Colon (tissue), 2 donors: Measurements from ENCODE around the gene SHF.

Experiments used
- FAIRE-seq: peaks from 2 replicates; lab custom pipeline; 2012; peaks lifted over from hg19 to GRCh38; lab: Jason Lieb, UNC
- donor health status: control.
- donor health status: control.

Gene SHF

DNA sequence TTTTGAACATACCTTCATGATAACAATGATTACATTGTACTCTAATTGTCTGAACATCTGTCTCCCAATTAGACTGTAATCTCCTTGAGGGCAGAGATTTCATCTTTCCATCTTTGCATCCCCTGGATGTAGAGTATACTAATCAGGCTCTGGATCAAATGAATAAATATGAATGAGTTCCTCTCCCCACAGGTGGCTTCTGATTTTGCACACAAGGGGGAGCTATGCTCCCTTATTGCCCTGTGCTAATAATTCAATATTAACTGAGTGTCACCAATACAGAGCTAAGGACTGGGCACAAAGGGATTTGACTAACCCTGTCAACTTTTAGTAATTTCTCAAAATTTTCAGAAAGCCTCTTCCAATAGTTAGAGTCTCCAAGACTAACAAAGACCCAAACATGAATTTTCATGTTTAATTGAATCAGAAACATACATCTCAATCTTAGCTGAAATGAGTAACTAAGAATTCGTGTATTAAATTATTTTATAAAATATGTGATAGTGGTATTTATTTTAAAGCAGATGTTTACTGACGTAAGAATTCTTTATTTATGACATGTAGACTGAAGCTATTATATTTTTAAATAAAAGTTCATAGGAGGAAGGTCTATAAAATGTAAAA lies 61.1 kb downstream of the SHF start:
- no peak for FAIRE-seq

DNA sequence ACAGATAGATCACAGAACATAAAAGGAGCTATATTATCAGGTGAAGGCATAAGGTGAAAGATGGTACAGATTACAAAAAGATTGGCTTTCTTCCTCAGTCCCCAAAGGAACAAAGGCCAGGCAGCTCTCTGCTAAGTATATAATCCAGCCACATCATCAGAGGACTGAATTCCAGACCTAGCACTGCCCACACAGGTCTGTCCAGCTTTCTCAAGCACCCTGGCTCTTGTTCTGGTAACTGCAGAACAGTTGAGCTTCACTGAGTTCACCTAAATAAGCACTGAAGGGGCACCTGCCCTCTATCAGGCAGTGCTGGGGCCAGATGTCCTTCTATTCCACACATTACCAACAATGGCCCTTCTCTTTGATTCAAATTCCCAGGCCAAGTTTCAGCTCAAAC lies 64.4 kb downstream of the SHF start:
- FAIRE-seq: no peak

DNA sequence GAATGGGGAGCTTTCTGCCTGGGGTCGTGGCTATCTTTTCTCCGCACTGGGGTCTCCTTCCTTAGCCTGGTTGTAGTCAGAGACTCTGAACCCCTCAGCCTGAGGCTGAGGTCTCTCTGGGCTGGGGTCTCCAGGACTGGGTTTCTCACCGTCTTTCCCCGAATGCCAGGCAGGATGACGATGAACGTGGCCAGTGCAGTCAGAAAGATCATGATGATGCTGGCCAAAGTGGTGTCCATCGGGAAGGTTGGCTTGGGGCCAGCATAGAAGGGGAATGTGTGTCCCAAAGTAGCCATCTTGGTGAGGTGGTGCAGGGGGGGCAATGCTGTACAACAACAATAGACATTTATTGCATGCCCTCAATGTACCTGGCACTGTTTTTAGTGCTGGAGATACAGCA lies 65.0 kb downstream of the SHF start:
- no peak for FAIRE-seq

DNA sequence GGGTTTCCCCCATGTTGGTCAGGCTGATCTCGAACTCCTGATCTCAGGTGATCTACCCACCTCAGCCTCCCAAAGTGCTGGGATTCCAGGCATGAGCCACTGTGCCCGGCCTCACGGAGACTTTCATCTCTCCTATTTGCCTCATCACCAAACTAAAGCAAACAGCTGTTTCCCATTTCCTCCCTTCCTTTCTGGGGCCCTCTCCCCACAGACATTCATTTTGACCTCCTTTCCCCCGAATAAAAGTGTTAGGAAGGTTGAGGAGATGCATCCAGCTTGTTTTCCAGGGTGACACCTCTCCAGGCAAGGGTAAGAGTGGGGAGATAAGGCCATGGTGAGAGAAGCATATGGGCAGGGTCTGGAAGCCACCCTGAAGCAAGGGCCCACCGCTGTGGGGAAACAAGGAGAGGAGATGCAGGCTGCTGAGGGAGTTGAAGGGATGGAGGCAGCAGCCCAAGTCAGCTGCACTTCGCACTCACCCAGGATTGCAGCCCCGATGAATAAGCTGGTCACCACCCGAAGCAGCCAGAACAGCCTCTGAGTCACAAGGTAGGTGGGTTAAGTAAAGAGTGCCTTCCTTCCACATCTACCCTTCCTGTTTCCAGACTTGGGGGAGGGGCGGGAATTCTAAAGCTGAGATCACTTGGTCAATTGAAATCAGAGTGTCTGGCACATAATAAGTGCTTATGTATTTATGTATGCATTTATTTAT lies 65.9 kb downstream of the SHF start:
- no peak for FAIRE-seq

DNA sequence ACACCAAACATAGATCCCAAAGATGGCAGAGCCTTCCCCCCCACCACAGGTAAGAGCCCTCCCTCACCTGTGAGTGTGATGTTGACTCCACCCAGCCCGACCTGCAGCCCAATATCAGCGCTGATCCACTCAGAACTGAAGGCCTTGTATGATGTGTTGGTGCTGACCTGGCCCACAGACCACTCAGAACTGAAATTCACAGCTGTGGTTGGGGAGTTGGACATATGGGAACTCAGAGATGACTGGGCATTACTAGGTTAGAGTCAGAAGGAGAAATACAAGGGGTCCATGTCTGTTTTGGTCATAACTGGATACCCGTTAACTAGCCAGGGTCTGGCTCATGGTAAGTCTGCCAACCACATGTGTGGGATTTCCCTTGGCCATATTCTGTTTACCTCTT lies 66.7 kb downstream of the SHF start:
- FAIRE-seq: no peak

DNA sequence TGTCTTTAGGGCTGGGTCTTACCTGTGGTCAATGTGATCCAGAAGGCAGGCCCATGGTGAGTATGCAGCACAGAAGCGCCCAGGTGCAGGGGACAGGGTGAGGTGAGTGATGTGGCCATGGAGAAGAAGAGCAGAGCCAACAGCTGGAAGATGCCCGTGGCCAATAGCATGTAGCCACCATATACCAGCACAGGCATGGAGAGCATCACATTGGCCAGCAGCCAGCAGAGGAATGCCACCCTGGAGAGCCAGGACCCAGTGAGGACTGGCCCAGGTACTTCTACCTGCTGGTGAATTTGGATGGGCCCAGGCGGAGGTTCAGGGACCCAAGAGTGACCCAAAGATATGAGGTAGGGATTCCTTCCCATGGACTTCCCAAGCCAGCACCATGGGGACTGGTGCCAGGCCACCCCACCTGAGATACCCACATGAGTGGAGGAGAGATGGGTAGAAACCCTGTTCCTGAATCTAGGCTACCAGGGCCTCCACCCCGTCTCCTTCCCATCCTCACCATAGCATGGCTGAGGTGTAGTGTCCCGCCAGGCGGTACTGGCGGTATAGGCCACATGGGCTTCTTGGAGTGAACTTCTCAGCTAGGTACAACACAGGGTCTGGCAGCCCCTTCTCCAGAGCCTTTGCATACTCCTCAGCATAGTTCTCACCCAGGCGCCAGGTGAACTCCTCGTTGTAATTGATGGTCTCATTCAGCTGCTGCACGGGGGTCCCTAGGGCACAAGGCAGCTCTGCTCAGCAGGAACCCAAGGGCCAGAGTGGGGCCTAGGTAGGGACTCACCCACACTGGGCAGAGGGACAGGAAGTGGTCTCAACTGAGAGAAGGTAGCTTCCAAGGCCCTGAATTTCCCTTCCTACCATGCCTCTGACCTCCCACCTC lies 67.4 kb downstream of the SHF start:
- no peak for FAIRE-seq

DNA sequence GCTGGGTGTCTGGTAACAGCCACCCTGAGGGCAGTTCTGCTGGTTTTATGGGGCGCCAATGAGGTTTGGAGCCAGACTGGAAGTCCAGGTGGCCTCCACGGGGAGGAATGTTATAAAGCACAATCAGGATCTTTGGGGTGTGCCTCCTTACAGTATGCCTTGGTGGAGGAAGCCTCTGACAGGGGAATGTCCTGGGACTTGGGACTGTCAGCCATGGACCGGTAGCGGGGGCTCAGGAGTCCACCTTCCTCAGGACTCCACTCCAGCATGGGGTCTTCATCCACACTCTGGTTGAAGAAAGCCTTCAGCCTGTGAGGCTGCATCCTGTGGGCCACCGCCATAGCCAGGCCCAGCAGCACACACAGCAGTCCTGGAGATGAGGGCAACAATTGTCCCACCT lies 68.8 kb downstream of the SHF start:
- FAIRE-seq: no peak

DNA sequence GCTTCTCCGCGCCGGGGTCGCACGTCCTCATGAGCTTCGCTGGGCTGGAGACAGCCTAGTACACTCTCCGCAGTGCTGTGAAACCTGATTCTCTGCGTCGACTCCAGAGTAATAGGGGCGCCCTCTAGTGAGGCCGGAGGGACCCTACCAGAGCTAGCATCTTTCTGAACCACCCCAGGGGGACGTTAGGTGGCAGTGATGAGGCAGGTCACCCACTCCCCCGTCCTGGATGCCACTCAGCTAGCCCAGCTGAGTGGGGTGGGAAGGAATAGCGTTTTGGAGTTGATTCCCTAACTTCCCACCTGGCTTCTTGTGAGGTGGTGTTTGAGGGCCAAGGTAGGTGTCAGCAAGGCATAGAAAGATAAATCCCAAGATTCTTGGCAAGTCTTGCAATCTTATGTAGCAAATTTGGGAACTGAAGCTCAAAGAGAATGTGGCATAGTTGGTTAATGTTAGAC lies 69.6 kb downstream of the SHF start:
- FAIRE-seq: no peak

DNA sequence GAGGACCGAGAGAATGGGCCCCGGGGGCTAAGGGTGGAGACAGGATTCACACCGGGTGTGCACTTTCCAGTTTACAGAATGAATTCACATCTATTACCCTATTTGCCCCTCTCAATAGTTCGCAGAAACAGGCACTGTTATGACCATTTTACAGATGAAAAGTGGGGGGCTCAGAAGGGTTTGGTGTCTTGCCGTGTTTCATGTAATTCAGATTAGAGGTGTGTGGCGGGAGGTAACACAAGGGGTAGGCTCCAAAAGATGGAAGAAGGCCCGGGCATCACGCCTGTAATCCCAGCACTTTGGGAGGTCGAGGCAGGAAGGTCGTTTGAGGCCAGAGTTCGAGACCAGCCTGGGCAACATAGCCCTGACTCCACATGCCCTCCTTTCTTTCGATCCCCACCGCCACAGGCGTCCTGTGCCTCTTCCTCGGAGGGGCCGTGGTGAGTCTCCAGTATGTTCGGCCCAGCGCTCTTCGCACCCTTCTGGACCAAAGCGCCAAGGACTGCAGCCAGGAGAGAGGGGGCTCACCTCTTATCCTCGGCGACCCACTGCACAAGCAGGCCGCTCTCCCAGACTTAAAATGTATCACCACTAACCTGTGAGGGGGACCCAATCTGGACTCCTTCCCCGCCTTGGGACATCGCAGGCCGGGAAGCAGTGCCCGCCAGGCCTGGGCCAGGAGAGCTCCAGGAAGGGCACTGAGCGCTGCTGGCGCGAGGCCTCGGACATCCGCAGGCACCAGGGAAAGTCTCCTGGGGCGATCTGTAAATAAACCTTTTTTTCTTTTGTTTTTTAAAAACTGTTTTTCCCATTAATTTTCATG lies 70.2 kb downstream of the SHF start:
- no peak for FAIRE-seq
